ENCODE measurements around the gene SCRN3. TPM values are rescaled to one million over a fixed set of nuclear protein-coding genes. Genes with fewer than 3 reads are reported as not detected.

The SCRN3 gene
- total and polyA plus RNA-seq, 2 experiments from 2014 or later, result 19.9 to 31.4 TPM

DNA sequence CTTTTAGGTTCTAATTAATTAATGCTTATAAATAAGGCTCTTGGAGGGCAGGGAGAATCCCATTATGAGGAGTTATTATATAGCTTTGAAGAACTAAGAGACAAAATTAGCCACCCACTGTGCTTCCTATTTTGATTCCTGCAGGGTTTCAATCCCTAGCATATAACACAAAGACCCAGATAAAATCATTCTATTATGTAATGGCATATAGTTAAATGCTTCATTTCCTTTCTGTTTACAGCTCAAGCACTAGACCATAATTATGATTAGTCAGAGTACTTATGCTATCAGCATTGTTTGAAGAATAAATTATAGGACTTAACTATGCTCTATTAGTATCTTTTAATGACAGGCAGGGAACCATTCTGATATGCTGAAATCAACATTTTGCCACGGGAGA, 82.2 kb downstream of the SCRN3 start:
- TF ChIP-seq, protein P1, sequence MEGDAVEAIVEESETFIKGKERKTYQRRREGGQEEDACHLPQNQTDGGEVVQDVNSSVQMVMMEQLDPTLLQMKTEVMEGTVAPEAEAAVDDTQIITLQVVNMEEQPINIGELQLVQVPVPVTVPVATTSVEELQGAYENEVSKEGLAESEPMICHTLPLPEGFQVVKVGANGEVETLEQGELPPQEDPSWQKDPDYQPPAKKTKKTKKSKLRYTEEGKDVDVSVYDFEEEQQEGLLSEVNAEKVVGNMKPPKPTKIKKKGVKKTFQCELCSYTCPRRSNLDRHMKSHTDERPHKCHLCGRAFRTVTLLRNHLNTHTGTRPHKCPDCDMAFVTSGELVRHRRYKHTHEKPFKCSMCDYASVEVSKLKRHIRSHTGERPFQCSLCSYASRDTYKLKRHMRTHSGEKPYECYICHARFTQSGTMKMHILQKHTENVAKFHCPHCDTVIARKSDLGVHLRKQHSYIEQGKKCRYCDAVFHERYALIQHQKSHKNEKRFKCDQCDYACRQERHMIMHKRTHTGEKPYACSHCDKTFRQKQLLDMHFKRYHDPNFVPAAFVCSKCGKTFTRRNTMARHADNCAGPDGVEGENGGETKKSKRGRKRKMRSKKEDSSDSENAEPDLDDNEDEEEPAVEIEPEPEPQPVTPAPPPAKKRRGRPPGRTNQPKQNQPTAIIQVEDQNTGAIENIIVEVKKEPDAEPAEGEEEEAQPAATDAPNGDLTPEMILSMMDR (IDR thresholded peaks at IDR 0.05; ENCODE audit: poor library complexity), result no peak
- TF ChIP-seq EZH2phosphoT487 (IDR thresholded peaks at IDR 0.05; ENCODE audit: low read depth, severe bottlenecking, unreplicated experiment) (no peak), EZH2 (IDR thresholded peaks at IDR 0.05; ENCODE audit: borderline replicate concordance) (no peak)
- H3K9me3 ChIP-seq (ENCODE audit: low read depth), result no peaks in the 10 kb centered on the region
- DNase-seq (ENCODE audit: low spot score), result no peak
- H3K4me1 ChIP-seq (ENCODE audit: insufficient read depth), result no peaks in the 10 kb centered on the region
- no peaks in the 10 kb centered on the region for H3K27me3 ChIP-seq
- no peak overlapping the region for H3K4me3 ChIP-seq
- H2AFZ ChIP-seq, result no peak overlapping the region
- H3K4me2 ChIP-seq, result no peak overlapping the region
- no peak overlapping the region for H3K27ac ChIP-seq
- H3K9me2 ChIP-seq (replicated peaks; ENCODE audit: insufficient read depth), result no peaks in the 10 kb centered on the region
- no peaks in the 10 kb centered on the region for H3K79me2 ChIP-seq
- 61% methylated on average over 1 of the region's 1 CpG for WGBS (ENCODE audit: low lambda C conversion rate, missing lambda C conversion rate)
- H3K36me3 ChIP-seq (replicated peaks; ENCODE audit: insufficient read depth, low read depth), result no peaks in the 10 kb centered on the region
- H4K20me1 ChIP-seq (ENCODE audit: insufficient read depth, poor library complexity, severe bottlenecking), result no peaks in the 10 kb centered on the region

Other genes with a start within 250 kb of the SCRN3 start
- gene OLA1, start 147.2 kb upstream of the SCRN3 start, total RNA-seq, result 89.6 and 93.7 TPM in 2 replicates
- gene OLA1, start 147.2 kb upstream of the SCRN3 start, polyA plus RNA-seq, result 89.3 and 95.5 TPM in 2 replicates
- not detected in 2 replicates for gene SP9, start 60.8 kb upstream of the SCRN3 start, total RNA-seq
- gene SP9, start 60.8 kb upstream of the SCRN3 start, polyA plus RNA-seq, result 0.29 and 0.30 TPM in 2 replicates
- gene GPR155, start 91.3 kb downstream of the SCRN3 start, total RNA-seq, result 20.5 and 26.1 TPM in 2 replicates
- gene GPR155, start 91.3 kb downstream of the SCRN3 start, polyA plus RNA-seq, result 30.0 and 32.8 TPM in 2 replicates
- 20.1 and 22.0 TPM in 2 replicates for gene WIPF1, start 202.1 kb downstream of the SCRN3 start, total RNA-seq
- 32.3 and 32.7 TPM in 2 replicates for gene WIPF1, start 202.1 kb downstream of the SCRN3 start, polyA plus RNA-seq

All from hepatocyte (in vitro differentiated cells).